Activated CD8-positive, alpha-beta memory T cell treated with anti-CD3 and anti-CD28 coated beads, Interleukin-2, amount 50 U/mL, for 48 hours (primary cell): ENCODE results near the gene GGT6.

Source experiments
- DNase-seq: peaks from one replicate; pipeline ENCODE4 v3.0.0-alpha.2; 2020

Gene GGT6

GRCh38 chr17:4572131-4572530, 11.8 kb upstream of the GGT6 start:
- no peak for DNase-seq

GRCh38 chr17:4569591-4569990, 9.2 kb upstream of the GGT6 start:
- no peak for DNase-seq

GRCh38 chr17:4566785-4567184, 6.4 kb upstream of the GGT6 start:
- DNase-seq = no peak

GRCh38 chr17:4565209-4566141, 5.1 kb upstream of the GGT6 start:
- DNase-seq = peak; percentile 71

- DNase-seq = no peak
These were observed 1.9 kb upstream of the GGT6 start for GRCh38 chr17:4562015-4562969.

- DNase-seq = no peak
These were observed 470 bp upstream of the GGT6 start for GRCh38 chr17:4560837-4561256.

- no peak for DNase-seq
These were observed 411 bp downstream of the GGT6 start for GRCh38 chr17:4559966-4560365.

GRCh38 chr17:4559139-4559791, 1.1 kb downstream of the GGT6 start:
- no peak for DNase-seq

GRCh38 chr17:4558347-4558971, 1.9 kb downstream of the GGT6 start:
- no peak for DNase-seq

GRCh38 chr17:4557626-4558346, 2.6 kb downstream of the GGT6 start:
- peak; percentile 53 for DNase-seq

- no peak for DNase-seq
These were observed 3.4 kb downstream of the GGT6 start for GRCh38 chr17:4556996-4557395.

- no peak for DNase-seq
These were observed 4.3 kb downstream of the GGT6 start for GRCh38 chr17:4555873-4556759.

GRCh38 chr17:4554997-4555799, 5.2 kb downstream of the GGT6 start, which contains the start of gene MYBBP1A:
Gene MYBBP1A (minus strand): TSS chr17:4555384. CDS start chr17:4555324, 60 bp downstream.
- DNase-seq = peak; percentile 99

- no peak for DNase-seq
These were observed 5.9 kb downstream of the GGT6 start for GRCh38 chr17:4554441-4554996.

GRCh38 chr17:4553669-4554068, 6.7 kb downstream of the GGT6 start:
- no peak for DNase-seq

- no peak for DNase-seq
These were observed 8.4 kb downstream of the GGT6 start for GRCh38 chr17:4551796-4552525.

- DNase-seq = no peak
These were observed 9.2 kb downstream of the GGT6 start for GRCh38 chr17:4551141-4551540.

GRCh38 chr17:4550534-4551039, 9.8 kb downstream of the GGT6 start:
- no peak for DNase-seq
